Measurements from ENCODE around the gene ZNF750.

The ZNF750 gene

DNA sequence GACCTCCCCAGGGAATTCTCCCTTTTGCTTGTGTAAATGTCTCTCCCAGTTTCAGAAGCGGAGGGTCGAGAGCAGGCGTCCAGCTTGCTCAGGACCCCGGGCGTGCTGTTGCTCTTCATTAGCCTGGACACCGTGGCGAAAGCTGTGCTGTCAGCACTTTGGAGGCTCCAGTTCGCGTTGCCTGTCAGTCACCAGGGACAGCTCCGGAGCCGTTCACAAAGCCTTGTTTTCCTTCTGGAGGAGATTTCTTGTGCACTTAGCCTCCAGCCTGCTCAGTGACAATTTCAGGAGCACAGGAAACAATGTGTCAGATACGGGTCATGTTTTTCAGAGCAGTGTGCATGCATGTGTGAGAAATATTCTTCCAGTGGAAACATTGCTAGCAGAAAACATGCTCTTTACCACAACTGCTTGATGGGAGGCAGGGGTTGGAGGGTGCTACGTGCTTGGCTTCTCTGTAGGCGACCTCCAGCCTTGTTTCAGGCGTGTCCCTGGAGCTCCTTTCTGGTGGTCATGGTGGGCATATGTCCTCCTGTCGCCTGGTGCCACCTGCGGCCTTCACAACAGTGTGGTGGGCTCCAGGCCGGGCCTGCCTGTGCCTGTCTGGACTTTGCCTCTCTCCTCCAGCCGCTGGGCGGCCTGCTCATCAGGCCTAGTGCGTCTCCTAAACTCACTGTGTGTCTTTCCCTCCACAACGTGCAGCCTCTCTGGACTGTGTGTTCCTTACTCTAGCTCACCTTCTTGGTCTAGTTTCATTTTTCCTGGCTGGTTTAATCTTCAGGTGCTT is 29.0 kb downstream of the ZNF750 start:
- TF ChIP-seq GABPA (IDR thresholded peaks at IDR 0.05; ENCODE audit: low read depth) (no peak), POLR2AphosphoS5 (IDR thresholded peaks at IDR 0.05; ENCODE audit: low read depth) (no peak), SPI1 (IDR thresholded peaks at IDR 0.05; ENCODE audit: borderline replicate concordance, low read depth) (no peak)
- TF ChIP-seq, protein P1, sequence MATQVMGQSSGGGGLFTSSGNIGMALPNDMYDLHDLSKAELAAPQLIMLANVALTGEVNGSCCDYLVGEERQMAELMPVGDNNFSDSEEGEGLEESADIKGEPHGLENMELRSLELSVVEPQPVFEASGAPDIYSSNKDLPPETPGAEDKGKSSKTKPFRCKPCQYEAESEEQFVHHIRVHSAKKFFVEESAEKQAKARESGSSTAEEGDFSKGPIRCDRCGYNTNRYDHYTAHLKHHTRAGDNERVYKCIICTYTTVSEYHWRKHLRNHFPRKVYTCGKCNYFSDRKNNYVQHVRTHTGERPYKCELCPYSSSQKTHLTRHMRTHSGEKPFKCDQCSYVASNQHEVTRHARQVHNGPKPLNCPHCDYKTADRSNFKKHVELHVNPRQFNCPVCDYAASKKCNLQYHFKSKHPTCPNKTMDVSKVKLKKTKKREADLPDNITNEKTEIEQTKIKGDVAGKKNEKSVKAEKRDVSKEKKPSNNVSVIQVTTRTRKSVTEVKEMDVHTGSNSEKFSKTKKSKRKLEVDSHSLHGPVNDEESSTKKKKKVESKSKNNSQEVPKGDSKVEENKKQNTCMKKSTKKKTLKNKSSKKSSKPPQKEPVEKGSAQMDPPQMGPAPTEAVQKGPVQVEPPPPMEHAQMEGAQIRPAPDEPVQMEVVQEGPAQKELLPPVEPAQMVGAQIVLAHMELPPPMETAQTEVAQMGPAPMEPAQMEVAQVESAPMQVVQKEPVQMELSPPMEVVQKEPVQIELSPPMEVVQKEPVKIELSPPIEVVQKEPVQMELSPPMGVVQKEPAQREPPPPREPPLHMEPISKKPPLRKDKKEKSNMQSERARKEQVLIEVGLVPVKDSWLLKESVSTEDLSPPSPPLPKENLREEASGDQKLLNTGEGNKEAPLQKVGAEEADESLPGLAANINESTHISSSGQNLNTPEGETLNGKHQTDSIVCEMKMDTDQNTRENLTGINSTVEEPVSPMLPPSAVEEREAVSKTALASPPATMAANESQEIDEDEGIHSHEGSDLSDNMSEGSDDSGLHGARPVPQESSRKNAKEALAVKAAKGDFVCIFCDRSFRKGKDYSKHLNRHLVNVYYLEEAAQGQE (IDR thresholded peaks at IDR 0.05; ENCODE audit: insufficient replicate concordance, low read depth): no peak
- TF ChIP-seq, protein P2, sequence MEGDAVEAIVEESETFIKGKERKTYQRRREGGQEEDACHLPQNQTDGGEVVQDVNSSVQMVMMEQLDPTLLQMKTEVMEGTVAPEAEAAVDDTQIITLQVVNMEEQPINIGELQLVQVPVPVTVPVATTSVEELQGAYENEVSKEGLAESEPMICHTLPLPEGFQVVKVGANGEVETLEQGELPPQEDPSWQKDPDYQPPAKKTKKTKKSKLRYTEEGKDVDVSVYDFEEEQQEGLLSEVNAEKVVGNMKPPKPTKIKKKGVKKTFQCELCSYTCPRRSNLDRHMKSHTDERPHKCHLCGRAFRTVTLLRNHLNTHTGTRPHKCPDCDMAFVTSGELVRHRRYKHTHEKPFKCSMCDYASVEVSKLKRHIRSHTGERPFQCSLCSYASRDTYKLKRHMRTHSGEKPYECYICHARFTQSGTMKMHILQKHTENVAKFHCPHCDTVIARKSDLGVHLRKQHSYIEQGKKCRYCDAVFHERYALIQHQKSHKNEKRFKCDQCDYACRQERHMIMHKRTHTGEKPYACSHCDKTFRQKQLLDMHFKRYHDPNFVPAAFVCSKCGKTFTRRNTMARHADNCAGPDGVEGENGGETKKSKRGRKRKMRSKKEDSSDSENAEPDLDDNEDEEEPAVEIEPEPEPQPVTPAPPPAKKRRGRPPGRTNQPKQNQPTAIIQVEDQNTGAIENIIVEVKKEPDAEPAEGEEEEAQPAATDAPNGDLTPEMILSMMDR (IDR thresholded peaks at IDR 0.05; ENCODE audit: insufficient read depth, low read length): no peak
- H3K27ac ChIP-seq (replicated peaks): no peak overlapping the region
- no peak for DNase-seq (ENCODE audit: low read depth in 1 of 2, low spot score in 1 of 2)
- H3K4me3 ChIP-seq (replicated peaks; ENCODE audit: insufficient read depth, low read length): no peak overlapping the region
- H3K27me3 ChIP-seq (ENCODE audit: insufficient read depth, poor library complexity, severe bottlenecking): no peaks in the 10 kb centered on the region

DNA sequence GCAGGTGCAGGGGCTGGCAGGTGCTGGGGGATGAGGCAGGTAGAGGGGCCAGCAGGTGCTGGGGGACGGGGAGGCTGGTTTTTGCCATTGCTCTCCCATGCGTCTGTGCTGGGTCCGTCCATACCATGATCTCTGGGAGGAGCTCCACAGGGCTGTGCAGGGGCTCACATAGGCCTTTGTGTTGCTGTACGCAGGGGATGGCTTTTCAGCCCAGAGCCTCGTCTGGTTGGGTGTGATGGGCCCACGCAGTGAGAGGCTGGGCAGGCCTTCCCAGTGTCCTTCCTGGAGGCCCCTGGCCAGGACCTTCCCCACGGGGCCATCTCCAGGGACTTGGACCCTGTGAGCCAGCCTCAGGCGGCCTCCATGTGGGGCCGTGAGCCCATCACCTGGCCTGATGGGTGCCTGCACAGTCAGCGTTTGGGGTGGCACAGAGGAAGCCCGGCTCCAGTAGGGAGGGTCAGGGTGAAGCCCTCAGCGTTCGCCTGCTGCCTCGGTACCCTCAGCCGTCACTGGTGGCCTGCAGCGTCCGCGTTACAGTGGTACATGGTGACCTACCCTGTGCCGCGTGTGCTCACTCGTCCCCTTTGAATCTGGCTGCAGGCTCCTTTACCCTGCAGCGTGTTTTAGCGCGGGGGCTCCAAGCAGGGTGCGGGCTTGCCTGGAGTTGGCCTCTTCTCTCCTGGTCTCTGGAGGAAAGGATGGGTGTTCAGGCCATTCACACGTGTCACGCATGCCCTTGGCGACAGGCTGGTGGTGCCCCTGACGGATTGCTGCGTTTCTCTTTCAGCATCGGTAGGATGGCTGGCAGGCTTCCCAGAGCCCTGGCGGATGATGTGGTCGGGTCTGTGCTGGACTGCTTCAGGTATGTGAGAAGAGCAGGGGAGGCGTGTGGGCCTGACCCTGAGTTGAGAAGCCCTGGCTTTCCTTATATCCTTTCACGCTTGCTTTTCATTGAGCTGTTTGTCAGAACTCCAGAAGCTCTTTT is 30.6 kb downstream of the ZNF750 start:
- TF ChIP-seq POLR2AphosphoS5 (IDR thresholded peaks at IDR 0.05; ENCODE audit: low read depth): no peak
- no peak for TF ChIP-seq SPI1 (IDR thresholded peaks at IDR 0.05; ENCODE audit: borderline replicate concordance, low read depth)
- TF ChIP-seq, protein P2 (IDR thresholded peaks at IDR 0.05; ENCODE audit: insufficient read depth, low read length): no peak
- no peak for TF ChIP-seq GABPA (IDR thresholded peaks at IDR 0.05; ENCODE audit: low read depth)
- TF ChIP-seq, protein P1 (IDR thresholded peaks at IDR 0.05; ENCODE audit: insufficient replicate concordance, low read depth): no peak
- H3K27ac ChIP-seq (replicated peaks): no peak overlapping the region
- no peak overlapping the region for H3K4me3 ChIP-seq (replicated peaks; ENCODE audit: insufficient read depth, low read length)
- H3K27me3 ChIP-seq (ENCODE audit: insufficient read depth, poor library complexity, severe bottlenecking): no peaks in the 10 kb centered on the region
- DNase-seq (ENCODE audit: low read depth in 1 of 2, low spot score in 1 of 2): no peak

DNA sequence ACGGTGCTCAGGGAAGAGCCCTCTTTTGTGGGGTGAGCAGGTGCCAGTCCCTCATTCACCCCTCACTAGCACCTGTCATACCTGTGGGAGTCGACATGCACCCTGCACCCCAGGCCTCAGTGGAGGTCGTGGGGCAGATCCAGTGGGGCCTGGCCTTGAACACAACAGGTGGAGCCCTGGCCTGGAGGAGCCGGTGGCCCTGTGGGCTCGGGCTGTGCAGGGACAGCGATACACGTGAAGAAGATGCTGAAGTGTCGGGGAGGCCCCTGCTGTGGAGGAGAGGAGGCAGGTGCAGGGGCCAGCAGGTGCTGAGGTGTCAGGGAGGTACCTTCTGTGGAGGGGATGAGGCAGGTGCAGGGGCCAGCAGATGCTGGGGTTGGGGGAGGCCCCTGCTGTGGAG is 31.8 kb downstream of the ZNF750 start:
- H3K4me3 ChIP-seq (replicated peaks; ENCODE audit: insufficient read depth, low read length): no peak overlapping the region
- H3K27ac ChIP-seq (replicated peaks): no peak overlapping the region
- no peak for DNase-seq (ENCODE audit: low read depth in 1 of 2, low spot score in 1 of 2)
- TF ChIP-seq, protein P2 (IDR thresholded peaks at IDR 0.05; ENCODE audit: insufficient read depth, low read length): no peak
- TF ChIP-seq, protein P1 (IDR thresholded peaks at IDR 0.05; ENCODE audit: insufficient replicate concordance, low read depth): no peak
- TF ChIP-seq GABPA (IDR thresholded peaks at IDR 0.05; ENCODE audit: low read depth) (no peak), SPI1 (IDR thresholded peaks at IDR 0.05; ENCODE audit: borderline replicate concordance, low read depth) (no peak), POLR2AphosphoS5 (IDR thresholded peaks at IDR 0.05; ENCODE audit: low read depth) (no peak)
- no peaks in the 10 kb centered on the region for H3K27me3 ChIP-seq (ENCODE audit: insufficient read depth, poor library complexity, severe bottlenecking)

All from HL-60 (cell line).